Measurements from ENCODE around the gene CD9.
"Not testable (repeated sequence)": the region's sequence is repeated elsewhere in the genome, so short reads cannot be mapped to it uniquely, and the experiment has no call there.

CD9 gene

GRCh38 chr12:6200256-6201212, at the start of gene CD9:
Gene CD9 (plus strand): TSS chr12:6200400. CDS start chr12:6200500, 100 bp downstream.
- peak; percentile 59 for DNase-seq

GRCh38 chr12:6154730-6155459, 45.3 kb upstream of the CD9 start:
- DNase-seq: no peak

GRCh38 chr12:6157482-6157881, 42.7 kb upstream of the CD9 start:
- no peak for DNase-seq

- DNase-seq: no peak
Observed at GRCh38 chr12:6158255-6158654, 41.9 kb upstream of the CD9 start.

- DNase-seq: no peak
Observed at GRCh38 chr12:6158749-6159148, 41.5 kb upstream of the CD9 start.

- not testable (repeated sequence) for DNase-seq
Observed at GRCh38 chr12:6159166-6160011, 40.8 kb upstream of the CD9 start.

GRCh38 chr12:6160049-6160649, 40.1 kb upstream of the CD9 start:
- DNase-seq: not testable (repeated sequence)

GRCh38 chr12:6161124-6161882, 38.9 kb upstream of the CD9 start:
- DNase-seq: no peak

GRCh38 chr12:6163416-6164060, 36.7 kb upstream of the CD9 start:
- DNase-seq: no peak

- no peak for DNase-seq
Observed at GRCh38 chr12:6165395-6165794, 34.8 kb upstream of the CD9 start.

GRCh38 chr12:6166808-6167207, 33.4 kb upstream of the CD9 start:
- no peak for DNase-seq

- DNase-seq: peak; percentile 61
Observed at GRCh38 chr12:6167327-6168280, 32.6 kb upstream of the CD9 start.

- no peak for DNase-seq
Observed at GRCh38 chr12:6171409-6172015, 28.7 kb upstream of the CD9 start.

GRCh38 chr12:6172086-6172485, 28.1 kb upstream of the CD9 start:
- DNase-seq: no peak

- DNase-seq: no peak
Observed at GRCh38 chr12:6172862-6173261, 27.3 kb upstream of the CD9 start.

GRCh38 chr12:6177642-6178358, 22.4 kb upstream of the CD9 start:
- DNase-seq: no peak

- DNase-seq: no peak
Observed at GRCh38 chr12:6178981-6179761, 21.0 kb upstream of the CD9 start.

All from activated CD8-positive, alpha-beta memory T cell treated with anti-CD3 and anti-CD28 coated beads, Interleukin-2, amount 50 U/mL, for 4 hours (primary cell).